Measurements from ENCODE around the gene PCDHGC4. TPM values are rescaled to one million over a fixed set of nuclear protein-coding genes. Genes with fewer than 3 reads are reported as not detected.

The PCDHGC4 gene
- total and polyA plus RNA-seq, 2 of the 8 experiments (the other 6 are each of a cell fraction or from before 2014, with no cell fraction given) = 2.1 to 2.4 TPM

DNA sequence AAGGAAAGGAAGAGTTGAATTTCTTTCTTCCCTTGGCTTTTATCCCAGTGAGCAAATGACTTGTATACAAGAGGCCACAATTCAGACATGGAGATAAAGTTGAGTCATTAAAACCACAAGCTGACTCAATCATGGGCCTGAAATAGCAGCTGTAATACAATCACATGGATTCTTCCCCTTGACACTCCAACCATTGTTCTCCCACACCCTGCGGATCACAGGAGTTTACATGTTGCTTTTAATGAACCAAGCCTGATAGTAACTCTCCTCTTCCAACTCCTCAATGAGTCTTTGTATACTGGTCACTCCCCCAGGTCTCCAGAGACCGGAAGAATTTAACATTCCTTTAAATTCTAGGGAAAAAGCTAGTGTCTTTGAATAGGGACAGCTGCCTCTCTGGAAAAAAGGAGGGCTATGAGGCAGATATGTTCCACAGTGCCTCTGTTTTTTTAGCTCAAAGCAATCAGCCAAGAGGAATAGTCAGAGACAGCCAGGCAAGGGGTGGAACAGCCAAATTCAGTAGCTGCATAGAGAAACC, 36.5 kb downstream of the PCDHGC4 start:
- CTCF ChIA-PET (ENCODE audit: partially characterized antibody) = interaction anchor here (0.7 to 50.9 kb wide), 20 partner anchors 10 to 386 kb away, joined by 3 to 1236 read pairs (median 4); partner anchors contain the start of genes PCDHB10, PCDHB11, PCDHB14 and PCDHB5
- H3K79me1 ChIP-seq (ENCODE audit: low read depth, low read length) = no peaks in the 10 kb centered on the region
- no peak overlapping the region for H3K4me3 ChIP-seq (ENCODE audit: extremely low read depth in 1 of 4, insufficient read depth in 2 of 4, low read depth in 3 of 4, low read length in 4 of 4)
- no peaks in the 10 kb centered on the region for H3K23me2 ChIP-seq (ENCODE audit: low read depth, low read length)
- H3K27ac ChIP-seq (ENCODE audit: low read depth, low read length) = no peak overlapping the region
- no peak overlapping the region for H3K4ac ChIP-seq (replicated peaks; ENCODE audit: insufficient read length, low read depth, low read length)
- no peaks in the 10 kb centered on the region for H3K27me3 ChIP-seq (replicated peaks in 1 of 4; ENCODE audit: control insufficient read depth in 3 of 4, extremely low read depth in 1 of 4, insufficient read depth in 3 of 4, low read length in 3 of 4)
- H3K4me1 ChIP-seq (replicated peaks in 1 of 4; ENCODE audit: control insufficient read depth in 3 of 4, insufficient read depth in 4 of 4, low read length in 3 of 4) = peaks cover 2 to 15% (median 8%) of the 10 kb centered on the region in 4 experiments; a peak in 6 of 7 replicates
- no peak overlapping the region for H4K8ac ChIP-seq (ENCODE audit: extremely low read depth, insufficient read depth, low read length)
- no peak overlapping the region for H3K23ac ChIP-seq (ENCODE audit: insufficient read length)
- H2BK120ac ChIP-seq (replicated peaks; ENCODE audit: low read depth, low read length) = no peak overlapping the region
- H3K9me3 ChIP-seq (ENCODE audit: insufficient read depth in 2 of 2, low read depth in 1 of 2, low read length in 1 of 2) = no peaks in the 10 kb centered on the region
- no peak overlapping the region for H2BK20ac ChIP-seq (ENCODE audit: low read length)
- no peaks in the 10 kb centered on the region for H4K20me1 ChIP-seq (replicated peaks in 1 of 2; ENCODE audit: control insufficient read depth in 1 of 2, insufficient read depth in 2 of 2, low read length in 2 of 2)
- FAIRE-seq = no peak
- 90% methylated on average over 2 of the region's 2 CpGs; no CpG with 5 or more reads in 1 of the 2 experiments for WGBS, 2 experiments (ENCODE audit: extremely low coverage in 1 of 2, insufficient coverage in 1 of 2, insufficient read length in 1 of 2, insufficient replicate concordance in 2 of 2, low coverage in 1 of 2, low lambda C conversion rate in 2 of 2, missing lambda C conversion rate in 1 of 2)
- H4K91ac ChIP-seq (replicated peaks; ENCODE audit: insufficient read length, low read length) = no peak overlapping the region
- H3K14ac ChIP-seq (ENCODE audit: insufficient read length) = no peak overlapping the region
- H3K79me2 ChIP-seq (ENCODE audit: control insufficient read depth in 1 of 2, insufficient read depth in 2 of 2, low read length in 2 of 2) = no peaks in the 10 kb centered on the region
- no peak overlapping the region for H3K56ac ChIP-seq (replicated peaks; ENCODE audit: insufficient read length, low read depth, low read length)
- no peak overlapping the region for H3K18ac ChIP-seq (ENCODE audit: extremely low read depth, low read length)
- H4K5ac ChIP-seq (ENCODE audit: insufficient read length, low read depth, low read length) = no peak overlapping the region
- POLR2A ChIA-PET (ENCODE audit: partially characterized antibody) = interaction anchor here (1.7 to 4.8 kb wide), 3 partner anchors 7 to 108 kb away, joined by 6 to 29 read pairs (median 6); partner anchors contain the start of gene PCDHGA10
- H2AK5ac ChIP-seq (ENCODE audit: low read depth, low read length) = no peak overlapping the region
- H3K4me2 ChIP-seq (ENCODE audit: insufficient read depth in 1 of 2, low read depth in 2 of 2, low read length in 2 of 2) = no peak overlapping the region
- peaks cover 16 to 40% (median 33%) of the 10 kb centered on the region in 4 experiments for H3K36me3 ChIP-seq (ENCODE audit: control insufficient read depth in 2 of 4, insufficient read depth in 4 of 4, low read length in 3 of 4)
- no peak overlapping the region for H3K9ac ChIP-seq (replicated peaks in 1 of 4; ENCODE audit: extremely low read depth in 1 of 4, low read depth in 3 of 4, low read length in 3 of 4)
- no peak overlapping the region for H2AFZ ChIP-seq (ENCODE audit: low read length)
- H2BK15ac ChIP-seq (ENCODE audit: low read length) = no peak overlapping the region
- no peak overlapping the region for H2BK5ac ChIP-seq (ENCODE audit: low read depth, low read length)
- no peak for DNase-seq (ENCODE audit: low read depth in 1 of 2, low spot score in 2 of 2)
- no peak overlapping the region for H2BK12ac ChIP-seq (ENCODE audit: low read depth, low read length)
- TF ChIP-seq KDM4A (IDR thresholded peaks at IDR 0.05; ENCODE audit: low read depth, low read length, severe bottlenecking) (no peak), SP1 (IDR thresholded peaks at IDR 0.05; ENCODE audit: low read depth, low read length) (no peak), NANOG (IDR thresholded peaks at IDR 0.05; ENCODE audit: insufficient read depth, low read depth, low read length, poor library complexity, severe bottlenecking) (no peak), FOSL1 (IDR thresholded peaks at IDR 0.05; ENCODE audit: insufficient read depth, low read depth, low read length) (no peak), POLR2A (IDR thresholded peaks at IDR 0.05; ENCODE audit: control extremely low read depth in 1 of 2, low read depth in 2 of 2, low read length in 2 of 2) (no peak), TBP (IDR thresholded peaks at IDR 0.05; ENCODE audit: low read depth, low read length) (no peak), BRCA1 (IDR thresholded peaks at IDR 0.05; ENCODE audit: low read depth, low read length) (no peak), NRF1 (IDR thresholded peaks at IDR 0.05; ENCODE audit: low read depth, low read length) (no peak), CHD1 (IDR thresholded peaks at IDR 0.05; ENCODE audit: low read depth, low read length) (no peak), SIX5 (IDR thresholded peaks at IDR 0.05; ENCODE audit: low read depth, low read length) (no peak), BCL11A (IDR thresholded peaks at IDR 0.05; ENCODE audit: low read depth in 2 of 2, low read length in 2 of 2) (no peak), RNF2 (IDR thresholded peaks at IDR 0.05; ENCODE audit: borderline replicate concordance, low read depth, low read length, missing control alignments, poor library complexity, severe bottlenecking) (no peak), TEAD4 (IDR thresholded peaks at IDR 0.05; ENCODE audit: low read depth, low read length) (no peak)
- TF ChIP-seq, protein P1, sequence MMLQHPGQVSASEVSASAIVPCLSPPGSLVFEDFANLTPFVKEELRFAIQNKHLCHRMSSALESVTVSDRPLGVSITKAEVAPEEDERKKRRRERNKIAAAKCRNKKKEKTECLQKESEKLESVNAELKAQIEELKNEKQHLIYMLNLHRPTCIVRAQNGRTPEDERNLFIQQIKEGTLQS (IDR thresholded peaks at IDR 0.05; ENCODE audit: insufficient read depth, low read depth, low read length) = no peak
